ENCODE data around the gene PCDHA2.
"Not testable (repeated sequence)": the region's sequence is repeated elsewhere in the genome, so short reads cannot be mapped to it uniquely, and the experiment has no call there.

The PCDHA2 gene

GRCh38 chr5:140794595-140795258, at the start of gene PCDHA2:
Gene PCDHA2 (plus strand): TSS chr5:140794852.
- no peak within 1 kb of the TSS for H3K4me3 ChIP-seq
- H3K27me3 ChIP-seq (ENCODE audit: low read depth), result no peaks in the 10 kb centered on the region
- no peak for DNase-seq (ENCODE audit: low spot score in 2 of 2)
- H3K4me1 ChIP-seq, result no peaks in the 10 kb centered on the region
- in situ Hi-C loops (cut with MboI; ENCODE audit: low sequenced_read_pairs), result no loop called here
- no peaks in the 10 kb centered on the region; the same call in 1 of the 2 replicates for H3K9me3 ChIP-seq
- H3K36me3 ChIP-seq (replicated peaks), result no peaks in the 10 kb centered on the region

GRCh38 chr5:140753561-140753960, 41.1 kb upstream of the PCDHA2 start:
- DNase-seq (ENCODE audit: low spot score in 2 of 2), result no peak
- Histone ChIP-seq H3K9me3 (no peaks in the 10 kb centered on the region), H3K4me1 (no peaks in the 10 kb centered on the region), H3K36me3 (replicated peaks) (no peaks in the 10 kb centered on the region), H3K27me3 (ENCODE audit: low read depth) (no peaks in the 10 kb centered on the region), H3K4me3 (no peak overlapping the region)
- in situ Hi-C loops (cut with MboI; ENCODE audit: low sequenced_read_pairs), result no loop called here

- in situ Hi-C loops (cut with MboI; ENCODE audit: low sequenced_read_pairs), result no loop called here
- H3K9me3 ChIP-seq, result peaks cover 17% of the 10 kb centered on the region
Observed at GRCh38 chr5:140764177-140764973, 30.3 kb upstream of the PCDHA2 start.

GRCh38 chr5:140767444-140767843, 27.2 kb upstream of the PCDHA2 start:
- no peak overlapping the region for H3K4me3 ChIP-seq
- in situ Hi-C loops (cut with MboI; ENCODE audit: low sequenced_read_pairs), result no loop called here
- DNase-seq (ENCODE audit: low spot score in 2 of 2), result no peak
- H3K27me3 ChIP-seq (ENCODE audit: low read depth), result no peaks in the 10 kb centered on the region
- no peaks in the 10 kb centered on the region for H3K36me3 ChIP-seq (replicated peaks)
- peaks cover 17% of the 10 kb centered on the region for H3K9me3 ChIP-seq
- H3K4me1 ChIP-seq, result no peaks in the 10 kb centered on the region

More at GRCh38 chr5:140764177-140764973, 30.3 kb upstream of the PCDHA2 start:
- Histone ChIP-seq H3K4me1 (no peaks in the 10 kb centered on the region), H3K36me3 (replicated peaks) (no peaks in the 10 kb centered on the region), H3K4me3 (no peak overlapping the region), H3K27me3 (ENCODE audit: low read depth) (no peaks in the 10 kb centered on the region)
- no peak for DNase-seq (ENCODE audit: low spot score in 2 of 2)

- Histone ChIP-seq H3K4me3 (no peak overlapping the region), H3K4me1 (no peaks in the 10 kb centered on the region), H3K9me3 (no peaks in the 10 kb centered on the region), H3K27me3 (ENCODE audit: low read depth) (no peaks in the 10 kb centered on the region), H3K36me3 (replicated peaks) (no peaks in the 10 kb centered on the region)
- no peak for DNase-seq (ENCODE audit: low spot score in 2 of 2)
- in situ Hi-C loops (cut with MboI; ENCODE audit: low sequenced_read_pairs), result no loop called here
Observed at GRCh38 chr5:140780512-140780911, 14.1 kb upstream of the PCDHA2 start.

GRCh38 chr5:140785905-140786686, 8.6 kb upstream of the PCDHA2 start, which contains the start of gene PCDHA1:
Gene PCDHA1 (plus strand): TSS chr5:140786140.
- no peaks in the 10 kb centered on the region for H3K4me1 ChIP-seq
- H3K9me3 ChIP-seq, result no peaks in the 10 kb centered on the region
- H3K36me3 ChIP-seq (replicated peaks), result no peaks in the 10 kb centered on the region
- in situ Hi-C loops (cut with MboI; ENCODE audit: low sequenced_read_pairs), result no loop called here
- DNase-seq (ENCODE audit: low spot score in 2 of 2), result peak in 1 of 2 experiments; percentile 3
- no peak within 1 kb of the TSS for H3K4me3 ChIP-seq
- no peaks in the 10 kb centered on the region for H3K27me3 ChIP-seq (ENCODE audit: low read depth)

GRCh38 chr5:140787422-140787821, 7.2 kb upstream of the PCDHA2 start:
- in situ Hi-C loops (cut with MboI; ENCODE audit: low sequenced_read_pairs); DNase-seq (ENCODE audit: low spot score in 2 of 2); H3K27me3 ChIP-seq (ENCODE audit: low read depth); H3K4me3 ChIP-seq; H3K36me3 ChIP-seq (replicated peaks); H3K4me1 ChIP-seq; H3K9me3 ChIP-seq: not testable (repeated sequence)

- in situ Hi-C loops (cut with MboI; ENCODE audit: low sequenced_read_pairs); H3K4me1 ChIP-seq; H3K9me3 ChIP-seq; H3K4me3 ChIP-seq; H3K36me3 ChIP-seq (replicated peaks); DNase-seq (ENCODE audit: low spot score in 2 of 2); H3K27me3 ChIP-seq (ENCODE audit: low read depth): not testable (repeated sequence)
Observed at GRCh38 chr5:140787849-140788504, 6.7 kb upstream of the PCDHA2 start.

- Histone ChIP-seq H3K27me3 (ENCODE audit: low read depth) (no peaks in the 10 kb centered on the region), H3K4me1 (no peaks in the 10 kb centered on the region), H3K4me3 (no peak overlapping the region), H3K36me3 (replicated peaks) (no peaks in the 10 kb centered on the region), H3K9me3 (no peaks in the 10 kb centered on the region; the same call in 1 of the 2 replicates)
- in situ Hi-C loops (cut with MboI; ENCODE audit: low sequenced_read_pairs), result no loop called here
- no peak for DNase-seq (ENCODE audit: low spot score in 2 of 2)
Observed at GRCh38 chr5:140791089-140791488, 3.6 kb upstream of the PCDHA2 start.

GRCh38 chr5:140795259-140795641, 598 bp downstream of the PCDHA2 start:
- in situ Hi-C loops (cut with MboI; ENCODE audit: low sequenced_read_pairs), result no loop called here
- DNase-seq (ENCODE audit: low spot score in 2 of 2), result peak in 1 of 2 experiments; percentile 7
- Histone ChIP-seq H3K4me3 (no peak overlapping the region), H3K36me3 (replicated peaks) (no peaks in the 10 kb centered on the region), H3K4me1 (no peaks in the 10 kb centered on the region), H3K27me3 (ENCODE audit: low read depth) (no peaks in the 10 kb centered on the region), H3K9me3 (no peaks in the 10 kb centered on the region; the same call in 1 of the 2 replicates)

- in situ Hi-C loops (cut with MboI; ENCODE audit: low sequenced_read_pairs); H3K27me3 ChIP-seq (ENCODE audit: low read depth); DNase-seq (ENCODE audit: low spot score in 2 of 2); H3K4me1 ChIP-seq; H3K36me3 ChIP-seq (replicated peaks); H3K4me3 ChIP-seq; H3K9me3 ChIP-seq: not testable (repeated sequence)
Observed at GRCh38 chr5:140796072-140796717, 1.5 kb downstream of the PCDHA2 start.

- Histone ChIP-seq H3K4me1 (no peaks in the 10 kb centered on the region), H3K27me3 (ENCODE audit: low read depth) (no peaks in the 10 kb centered on the region), H3K4me3 (no peak overlapping the region), H3K36me3 (replicated peaks) (no peaks in the 10 kb centered on the region), H3K9me3 (peaks cover 2% of the 10 kb centered on the region)
- DNase-seq (ENCODE audit: low spot score in 2 of 2), result no peak
- in situ Hi-C loops (cut with MboI; ENCODE audit: low sequenced_read_pairs), result no loop called here
Observed at GRCh38 chr5:140796718-140797095, 2.1 kb downstream of the PCDHA2 start.
